SK-N-MC (cell line): ENCODE data around the gene UGT1A6.

Experiments used
- EZH2 ChIP-seq: fragments of 200-600 bp; sonication (generic); IDR thresholded peaks from one replicate; pipeline ENCODE4 v1.6.1; 2017; ENCODE audit warnings: antibody characterized with exemption
- FOXP2 ChIP-seq: optimal IDR thresholded peaks from 2 replicates; pipeline ENCODE3; 2011; ENCODE audit warnings: mild to moderate bottlenecking, moderate library complexity; ENCODE audit not compliant: insufficient read depth; ENCODE audit errors: extremely low read length, control extremely low read depth
- POLR2AphosphoS5 ChIP-seq: IDR thresholded peaks from 2 replicates; pipeline ENCODE4 v1.6.1; 2012; ENCODE audit warnings: mild to moderate bottlenecking, low read depth, low read length, borderline replicate concordance

- no peak for TF ChIP-seq POLR2AphosphoS5
- no peak for TF ChIP-seq EZH2
- TF ChIP-seq FOXP2 = no peak
Measured at GRCh38 chr2:233650981-233651380, 41.7 kb upstream of the UGT1A6 start.
